Measurements from ENCODE around the gene SMIM30. TPM values are rescaled to one million over a fixed set of nuclear protein-coding genes. Genes with fewer than 3 reads are reported as not detected.
"Not testable (repeated sequence)": the region's sequence is repeated elsewhere in the genome, so short reads cannot be mapped to it uniquely, and the experiment has no call there.

SMIM30 gene
- total RNA-seq, 3 donors from 2014 or later: 36.8 to 44.7 (median 39.5) TPM

- no peaks in the 10 kb centered on the region for H3K36me3 Mint-ChIP-seq (ENCODE audit: insufficient read depth)
- H3K4me1 Mint-ChIP-seq (ENCODE audit: low read depth): no peaks in the 10 kb centered on the region
- peaks cover 8% of the 10 kb centered on the region for H3K27me3 Mint-ChIP-seq (ENCODE audit: low read depth)
- H3K4me3 Mint-ChIP-seq: no peak overlapping the region
- ATAC-seq (no peak), DNase-seq (no peak)
- no peaks in the 10 kb centered on the region for H3K9me3 Mint-ChIP-seq
Observed at GRCh38 chr7:113128031-113128430, 9.7 kb upstream of the SMIM30 start.

GRCh38 chr7:113125728-113126127 is 7.4 kb upstream of the SMIM30 start:
- H3K4me1 Mint-ChIP-seq (ENCODE audit: low read depth): no peaks in the 10 kb centered on the region
- H3K36me3 Mint-ChIP-seq (ENCODE audit: insufficient read depth): no peaks in the 10 kb centered on the region
- ATAC-seq (no peak), DNase-seq (no peak)
- no peaks in the 10 kb centered on the region for H3K9me3 Mint-ChIP-seq
- H3K27me3 Mint-ChIP-seq (ENCODE audit: low read depth): peaks cover 4% of the 10 kb centered on the region
- no peak overlapping the region for H3K4me3 Mint-ChIP-seq

GRCh38 chr7:113122744-113123143 is 4.4 kb upstream of the SMIM30 start:
- Mint-ChIP-seq H3K9me3 (no peaks in the 10 kb centered on the region), H3K27me3 (ENCODE audit: low read depth) (peaks cover 3% of the 10 kb centered on the region), H3K4me3 (no peak overlapping the region), H3K4me1 (ENCODE audit: low read depth) (peaks cover 12% of the 10 kb centered on the region), H3K36me3 (ENCODE audit: insufficient read depth) (no peaks in the 10 kb centered on the region)
- DNase-seq: no peak
- ATAC-seq: peak; percentile 9 to 34

GRCh38 chr7:113120647-113121046 is 2.3 kb upstream of the SMIM30 start:
- peaks cover 19% of the 10 kb centered on the region for H3K4me1 Mint-ChIP-seq (ENCODE audit: low read depth)
- ATAC-seq: no peak
- H3K27me3 Mint-ChIP-seq (ENCODE audit: low read depth): peaks cover 3% of the 10 kb centered on the region
- H3K9me3 Mint-ChIP-seq: no peaks in the 10 kb centered on the region
- DNase-seq: no peak
- no peak overlapping the region for H3K4me3 Mint-ChIP-seq
- no peaks in the 10 kb centered on the region for H3K36me3 Mint-ChIP-seq (ENCODE audit: insufficient read depth)

GRCh38 chr7:113119429-113119828 is 1.1 kb upstream of the SMIM30 start:
- H3K4me3 Mint-ChIP-seq: peak overlapping the region; percentile 88
- H3K27me3 Mint-ChIP-seq (ENCODE audit: low read depth): peaks cover 3% of the 10 kb centered on the region
- H3K36me3 Mint-ChIP-seq (ENCODE audit: insufficient read depth): peaks cover 2% of the 10 kb centered on the region
- DNase-seq: no peak
- ATAC-seq: no peak
- no peaks in the 10 kb centered on the region for H3K9me3 Mint-ChIP-seq
- H3K4me1 Mint-ChIP-seq (ENCODE audit: low read depth): peaks cover 19% of the 10 kb centered on the region

GRCh38 chr7:113117374-113117774 is 980 bp downstream of the SMIM30 start:
- Mint-ChIP-seq H3K4me1 (ENCODE audit: low read depth) (peaks cover 19% of the 10 kb centered on the region), H3K36me3 (ENCODE audit: insufficient read depth) (peaks cover 10% of the 10 kb centered on the region), H3K4me3 (peak overlapping the region; percentile 88)
- not testable (repeated sequence) for DNase-seq; ATAC-seq; H3K9me3 Mint-ChIP-seq; H3K27me3 Mint-ChIP-seq (ENCODE audit: low read depth)

GRCh38 chr7:113113912-113114311 is 4.4 kb downstream of the SMIM30 start:
- DNase-seq: no peak
- Mint-ChIP-seq H3K4me3 (no peak overlapping the region), H3K9me3 (no peaks in the 10 kb centered on the region), H3K4me1 (ENCODE audit: low read depth) (peaks cover 15% of the 10 kb centered on the region), H3K27me3 (ENCODE audit: low read depth) (no peaks in the 10 kb centered on the region), H3K36me3 (ENCODE audit: insufficient read depth) (peaks cover 10% of the 10 kb centered on the region)
- no peak for ATAC-seq

- Mint-ChIP-seq H3K36me3 (ENCODE audit: insufficient read depth) (peaks cover 10% of the 10 kb centered on the region), H3K9me3 (no peaks in the 10 kb centered on the region), H3K4me1 (ENCODE audit: low read depth) (no peaks in the 10 kb centered on the region), H3K27me3 (ENCODE audit: low read depth) (no peaks in the 10 kb centered on the region), H3K4me3 (no peak overlapping the region)
- DNase-seq (no peak), ATAC-seq (no peak)
Observed at GRCh38 chr7:113109718-113110117, 8.6 kb downstream of the SMIM30 start.

- H3K4me1 Mint-ChIP-seq (ENCODE audit: low read depth): no peaks in the 10 kb centered on the region
- no peak overlapping the region for H3K4me3 Mint-ChIP-seq
- no peak for DNase-seq
- ATAC-seq: no peak
- peaks cover 5% of the 10 kb centered on the region for H3K27me3 Mint-ChIP-seq (ENCODE audit: low read depth)
- H3K36me3 Mint-ChIP-seq (ENCODE audit: insufficient read depth): no peaks in the 10 kb centered on the region
- H3K9me3 Mint-ChIP-seq: no peaks in the 10 kb centered on the region
Observed at GRCh38 chr7:113100121-113100603, 18.2 kb downstream of the SMIM30 start.

GRCh38 chr7:113099284-113099919 is 19.0 kb downstream of the SMIM30 start:
- H3K4me3 Mint-ChIP-seq: no peak overlapping the region
- no peak for DNase-seq
- H3K9me3 Mint-ChIP-seq: no peaks in the 10 kb centered on the region
- H3K36me3 Mint-ChIP-seq (ENCODE audit: insufficient read depth): no peaks in the 10 kb centered on the region
- no peaks in the 10 kb centered on the region for H3K4me1 Mint-ChIP-seq (ENCODE audit: low read depth)
- no peak for ATAC-seq
- peaks cover 7% of the 10 kb centered on the region for H3K27me3 Mint-ChIP-seq (ENCODE audit: low read depth)

GRCh38 chr7:113094517-113095249 is 23.7 kb downstream of the SMIM30 start:
- Mint-ChIP-seq H3K4me1 (ENCODE audit: low read depth) (no peaks in the 10 kb centered on the region), H3K36me3 (ENCODE audit: insufficient read depth) (no peaks in the 10 kb centered on the region), H3K4me3 (no peak overlapping the region), H3K27me3 (ENCODE audit: low read depth) (peaks cover 18% of the 10 kb centered on the region), H3K9me3 (no peaks in the 10 kb centered on the region)
- DNase-seq (no peak), ATAC-seq (no peak)

- Mint-ChIP-seq H3K9me3 (no peaks in the 10 kb centered on the region), H3K4me3 (no peak overlapping the region), H3K4me1 (ENCODE audit: low read depth) (no peaks in the 10 kb centered on the region), H3K27me3 (ENCODE audit: low read depth) (peaks cover 18% of the 10 kb centered on the region), H3K36me3 (ENCODE audit: insufficient read depth) (no peaks in the 10 kb centered on the region)
- ATAC-seq (no peak), DNase-seq (no peak)
Observed at GRCh38 chr7:113093561-113093960, 24.8 kb downstream of the SMIM30 start.

GRCh38 chr7:113092762-113093161 is 25.6 kb downstream of the SMIM30 start:
- DNase-seq: no peak
- Mint-ChIP-seq H3K4me3 (no peak overlapping the region), H3K4me1 (ENCODE audit: low read depth) (no peaks in the 10 kb centered on the region), H3K27me3 (ENCODE audit: low read depth) (peaks cover 26% of the 10 kb centered on the region), H3K36me3 (ENCODE audit: insufficient read depth) (no peaks in the 10 kb centered on the region), H3K9me3 (no peaks in the 10 kb centered on the region)
- ATAC-seq: no peak

GRCh38 chr7:113087071-113087998 is 31.0 kb downstream of the SMIM30 start:
- peaks cover 51% of the 10 kb centered on the region for H3K27me3 Mint-ChIP-seq (ENCODE audit: low read depth)
- no peak overlapping the region for H3K4me3 Mint-ChIP-seq
- no peak for ATAC-seq
- no peaks in the 10 kb centered on the region for H3K9me3 Mint-ChIP-seq
- peaks cover 7% of the 10 kb centered on the region for H3K4me1 Mint-ChIP-seq (ENCODE audit: low read depth)
- H3K36me3 Mint-ChIP-seq (ENCODE audit: insufficient read depth): no peaks in the 10 kb centered on the region
- no peak for DNase-seq
